Endothelial cell of umbilical vein (primary cell): ENCODE data around the gene ASIC5.

Experiments used
- CTCF ChIP-seq, 2 donors: IDR thresholded peaks; 1 replicate in 1 of 2; 2 replicates in 1 of 2; pipeline ENCODE4 v1.5.1; 2011; ENCODE audit warnings: low read length in 2 of 2, mild to moderate bottlenecking in 2 of 2, moderate library complexity in 2 of 2, control low read depth in 1 of 2, inconsistent platforms in 1 of 2, low read depth in 1 of 2; ENCODE audit not compliant: insufficient read depth in 1 of 2; ENCODE audit errors: extremely low read depth in 1 of 2
- MAX ChIP-seq: IDR thresholded peaks from 2 replicates; pipeline ENCODE4 v1.6.1; 2011; ENCODE audit not compliant: insufficient read depth, insufficient read length
- POLR2A ChIP-seq: IDR thresholded peaks from 2 replicates; pipeline ENCODE4 v1.6.1; 2012; ENCODE audit warnings: low read depth, mild to moderate bottlenecking, control low read depth, low read length

- TF ChIP-seq CTCF (IDR thresholded peaks at IDR 0.05; ENCODE audit: extremely low read depth in 1 of 2, insufficient read depth in 1 of 2, low read depth in 1 of 2, low read length in 2 of 2) (peak; percentile 64 to 67), POLR2A (no peak), MAX (no peak)
Observed at GRCh38 chr4:155787113-155787710, 78.9 kb downstream of the ASIC5 start.
